GM18505 (cell line): ENCODE results near the gene DSP.

ENCODE experiments used
- ATAC-seq: cut with Tn5 transposase; IDR thresholded peaks from one replicate; pipeline ENCODE4 v1.9.1; 2021; ENCODE audit not compliant: unreplicated experiment
- POLR2A ChIP-seq: IDR thresholded peaks from 4 replicates; pipeline ENCODE4 v1.6.1; 2011; ENCODE audit warnings: borderline replicate concordance; ENCODE audit not compliant: insufficient read depth, insufficient read length; ENCODE audit errors: extremely low read depth

The DSP gene

GRCh38 chr6:7566107-7566506, 24.6 kb downstream of the DSP start:
- ATAC-seq = no peak
- TF ChIP-seq POLR2A = no peak

GRCh38 chr6:7566617-7567173, 25.2 kb downstream of the DSP start:
- no peak for ATAC-seq
- TF ChIP-seq POLR2A = no peak

- ATAC-seq = no peak
- TF ChIP-seq POLR2A = no peak
These were observed 26.6 kb downstream of the DSP start for GRCh38 chr6:7568021-7568420.

GRCh38 chr6:7569082-7569481, 27.6 kb downstream of the DSP start:
- ATAC-seq = no peak
- TF ChIP-seq POLR2A = no peak

GRCh38 chr6:7572213-7572943, 30.9 kb downstream of the DSP start:
- no peak for ATAC-seq
- no peak for TF ChIP-seq POLR2A

GRCh38 chr6:7574500-7574899, 33.0 kb downstream of the DSP start:
- ATAC-seq = no peak
- TF ChIP-seq POLR2A = no peak

- TF ChIP-seq POLR2A = no peak
- ATAC-seq = no peak
These were observed 37.0 kb downstream of the DSP start for GRCh38 chr6:7578516-7578915.

GRCh38 chr6:7578931-7579330, 37.5 kb downstream of the DSP start:
- no peak for ATAC-seq
- TF ChIP-seq POLR2A = no peak

GRCh38 chr6:7579851-7580250, 38.4 kb downstream of the DSP start:
- ATAC-seq = no peak
- no peak for TF ChIP-seq POLR2A

- no peak for TF ChIP-seq POLR2A
- no peak for ATAC-seq
These were observed 39.1 kb downstream of the DSP start for GRCh38 chr6:7580537-7580926.

- no peak for ATAC-seq
- TF ChIP-seq POLR2A = no peak
These were observed 39.6 kb downstream of the DSP start for GRCh38 chr6:7580927-7581618.

- ATAC-seq = no peak
- no peak for TF ChIP-seq POLR2A
These were observed 43.9 kb downstream of the DSP start for GRCh38 chr6:7585287-7585930.

GRCh38 chr6:7587631-7588100, 46.2 kb downstream of the DSP start:
- ATAC-seq = no peak
- no peak for TF ChIP-seq POLR2A

GRCh38 chr6:7588506-7588905, 47.0 kb downstream of the DSP start:
- TF ChIP-seq POLR2A = no peak
- ATAC-seq = no peak

GRCh38 chr6:7589221-7589620, 47.8 kb downstream of the DSP start:
- ATAC-seq = no peak

More at GRCh38 chr6:7589221-7589620, 47.8 kb downstream of the DSP start:
- TF ChIP-seq POLR2A = no peak
